Stimulated activated CD4-positive, alpha-beta T cell treated with anti-CD3 and anti-CD28 coated beads, Interleukin-4, amount 100 ng/mL, for 4 hours (primary cell): Measurements from ENCODE around the gene ITGAL.

Experiments
- DNase-seq, 2 experiments: peaks; one replicate each; pipeline ENCODE4 v3.0.0-alpha.2; 2020

The ITGAL gene

GRCh38 chr16:30548416-30549253 is 76.1 kb downstream of the ITGAL start:
- no peak for DNase-seq

- peak; percentile 51 to 63 for DNase-seq
Measured at GRCh38 chr16:30551781-30552180, 79.2 kb downstream of the ITGAL start.

- DNase-seq: no peak
Measured at GRCh38 chr16:30552956-30553355, 80.4 kb downstream of the ITGAL start.

DNA sequence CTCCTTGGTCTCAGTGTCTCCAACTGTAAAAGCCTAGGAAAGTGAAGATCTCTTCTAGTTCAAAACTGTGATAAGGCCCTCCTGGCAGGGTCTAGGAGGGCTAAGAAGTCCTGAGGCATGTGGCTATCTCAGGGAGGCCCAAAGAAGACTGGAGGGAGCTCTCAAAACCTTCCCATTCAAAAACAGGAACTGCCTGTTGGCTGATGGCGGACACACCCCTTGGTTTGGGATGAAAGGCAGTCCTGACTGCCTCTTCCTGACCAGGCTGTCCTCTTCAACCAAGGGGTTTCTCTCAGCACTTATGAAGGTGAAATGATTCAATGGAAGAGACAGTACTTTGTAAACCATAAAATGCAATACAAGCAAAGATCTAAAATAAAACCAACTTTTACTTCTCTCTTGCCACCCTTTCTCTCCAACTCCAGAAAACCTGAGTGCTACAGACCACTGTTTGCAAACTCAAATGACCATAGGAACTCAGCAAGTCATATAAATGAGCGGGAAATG is 80.9 kb downstream of the ITGAL start:
- DNase-seq: no peak

DNA sequence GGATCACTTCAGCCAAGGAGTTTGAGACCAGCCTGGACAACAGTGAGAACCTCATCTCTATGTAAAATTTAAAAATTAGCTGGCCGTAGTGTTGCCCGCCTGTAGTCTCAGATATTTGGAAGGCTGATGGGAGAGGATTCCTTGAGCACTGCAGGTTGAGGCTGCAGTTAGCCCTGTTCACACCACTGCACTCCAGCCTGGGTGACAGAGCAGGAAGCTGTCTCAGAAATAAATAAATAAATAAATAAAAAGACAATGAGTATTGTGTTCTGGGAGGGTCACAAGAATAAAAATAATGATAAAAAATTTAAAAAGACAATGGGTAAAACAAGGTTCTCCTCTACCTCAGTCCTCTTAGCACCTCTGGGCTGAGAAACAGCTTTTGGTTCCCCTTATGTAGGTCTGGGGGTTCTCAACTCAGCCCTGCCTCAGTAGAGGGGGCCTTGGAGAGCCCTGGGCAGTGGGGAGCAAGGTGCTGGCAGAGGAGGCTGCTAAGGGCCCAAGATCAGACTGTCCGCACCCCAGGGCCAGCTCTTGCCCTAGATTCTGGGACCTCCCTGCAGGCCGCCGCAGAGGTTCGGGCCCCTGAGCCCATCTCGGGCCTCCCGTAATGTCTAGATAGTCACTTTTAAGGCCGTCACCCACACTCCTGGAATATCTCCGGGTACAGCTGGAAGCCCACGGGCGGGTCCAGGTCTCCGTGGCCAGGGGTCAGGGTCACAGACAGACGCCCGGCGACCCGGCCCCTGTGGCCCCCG is 82.2 kb downstream of the ITGAL start:
- DNase-seq: no peak

DNA sequence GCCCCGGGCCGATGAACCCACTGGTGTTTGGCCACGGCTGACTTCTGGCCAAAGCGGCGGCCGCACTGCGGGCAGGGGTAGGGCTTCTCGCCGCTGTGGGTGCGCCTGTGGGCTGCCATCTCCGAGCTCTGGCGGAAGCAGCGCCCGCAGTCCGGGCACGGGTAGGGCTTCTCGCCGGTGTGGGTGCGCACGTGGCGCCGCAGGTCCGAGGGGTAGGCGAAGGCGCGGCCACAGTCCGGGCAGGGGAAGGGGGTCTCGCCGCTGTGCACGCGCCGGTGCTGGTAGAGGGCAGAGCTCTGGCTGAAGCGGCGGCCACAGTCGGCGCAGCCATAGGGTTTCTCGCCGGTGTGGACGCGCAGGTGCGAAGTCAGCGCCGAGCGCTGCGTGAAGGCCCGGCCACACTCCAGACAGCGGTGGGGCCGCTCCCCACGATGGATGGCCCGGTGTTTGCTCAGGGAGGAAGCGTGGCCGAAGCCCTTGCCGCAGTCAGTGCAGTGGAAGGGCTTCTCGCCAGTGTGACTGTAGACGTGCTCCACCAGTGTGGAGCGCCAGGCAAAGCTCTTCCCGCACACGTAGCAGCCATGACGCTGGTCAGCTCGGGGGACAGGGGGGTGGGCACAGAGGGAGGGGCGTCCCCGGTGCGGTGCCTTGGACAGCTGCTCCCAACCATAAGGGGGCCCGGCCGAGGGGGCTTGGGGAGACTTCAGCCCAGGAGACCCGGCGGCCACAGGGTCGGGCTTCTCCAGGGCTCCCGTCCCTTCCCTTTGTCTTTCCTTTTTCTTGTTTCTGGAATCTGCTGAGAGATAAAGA is 83.0 kb downstream of the ITGAL start:
- DNase-seq: no peak

- no peak for DNase-seq
Measured at GRCh38 chr16:30556125-30556473, 83.6 kb downstream of the ITGAL start.

GRCh38 chr16:30557707-30557956 is 85.1 kb downstream of the ITGAL start:
- no peak for DNase-seq

- peak; percentile 91 to 99 for DNase-seq
Measured at GRCh38 chr16:30557957-30558788, 85.6 kb downstream of the ITGAL start, which contains the start of gene ZNF764. TSS of gene ZNF764 (minus strand) at chr16:30558374. CDS start at chr16:30558182, 192 bp downstream.

GRCh38 chr16:30558789-30559377 is 86.3 kb downstream of the ITGAL start:
- no peak for DNase-seq

DNA sequence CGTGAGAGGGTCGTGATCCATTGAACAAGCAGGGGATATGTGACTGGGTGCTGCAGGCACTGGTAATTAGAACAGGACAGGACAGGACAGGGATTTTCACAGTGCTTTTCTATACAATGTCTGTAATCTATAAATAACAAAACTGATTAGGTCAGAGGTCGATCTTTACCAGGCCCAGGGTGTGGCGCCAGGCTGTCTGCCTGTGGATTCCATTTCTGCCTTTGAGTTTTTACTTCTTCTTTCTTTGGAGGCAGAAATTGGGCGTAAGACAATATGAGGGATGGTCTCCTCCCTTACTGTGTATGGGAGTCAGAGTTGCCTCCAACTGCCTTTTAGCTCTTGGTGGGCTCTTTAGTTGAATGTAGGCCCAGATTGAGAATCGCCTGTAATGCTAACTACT is 87.1 kb downstream of the ITGAL start:
- no peak for DNase-seq

DNA sequence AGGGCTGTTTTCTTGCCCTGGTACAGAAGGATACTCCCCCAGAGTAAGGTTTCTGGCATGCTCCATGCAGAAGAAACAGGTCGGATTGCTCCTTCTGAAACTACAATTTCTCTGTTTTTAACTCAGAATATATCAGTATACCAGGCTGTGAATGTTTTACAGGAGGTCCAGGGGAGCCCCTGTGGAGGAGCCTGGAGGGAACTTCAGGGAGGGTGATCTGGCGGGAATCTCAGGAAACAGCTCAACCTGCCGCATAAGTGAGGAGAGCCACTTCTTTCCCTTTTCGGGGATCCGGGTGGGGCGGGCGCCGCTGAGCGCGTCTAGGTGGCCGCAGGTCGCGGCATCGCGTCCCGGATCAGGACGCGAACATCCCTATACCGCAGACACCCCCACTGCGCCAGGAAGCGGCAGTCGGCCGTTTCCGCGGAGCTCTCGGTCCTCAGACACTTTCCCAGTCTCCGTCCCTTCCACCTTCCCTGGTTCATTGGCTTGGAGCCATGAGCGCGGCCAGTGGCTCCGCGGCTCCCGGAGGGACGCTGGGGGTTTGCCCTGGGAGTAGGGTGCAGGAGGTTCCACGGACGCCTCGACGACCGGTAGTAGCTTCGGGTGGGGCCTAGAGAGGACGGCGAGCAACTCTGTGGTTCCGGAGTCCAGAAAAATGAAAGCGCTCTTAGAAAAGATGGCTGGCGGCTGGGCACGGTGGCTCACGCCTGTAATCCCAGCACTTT is 88.7 kb downstream of the ITGAL start:
- no peak for DNase-seq

- no peak for DNase-seq
Measured at GRCh38 chr16:30562021-30562420, 89.5 kb downstream of the ITGAL start.

DNA sequence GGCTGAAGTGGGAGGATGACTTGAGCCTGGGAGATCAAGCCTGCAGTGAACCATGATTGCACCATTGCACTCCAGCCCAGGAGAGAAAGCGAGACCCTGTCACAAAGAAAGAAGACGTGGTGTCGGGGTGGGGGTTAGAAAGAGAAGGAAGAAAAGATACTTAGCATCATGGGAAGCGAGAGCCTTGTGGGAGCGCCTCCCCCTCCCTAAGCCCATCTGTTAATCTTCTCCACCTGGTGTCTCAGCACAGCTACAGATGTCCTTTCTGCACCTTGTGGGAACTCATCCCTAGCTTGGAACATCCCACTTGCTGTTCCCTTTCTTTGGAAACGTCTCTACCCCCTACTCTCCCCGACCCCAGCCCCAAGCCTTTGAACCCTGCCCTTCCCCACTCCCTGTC is 93.0 kb downstream of the ITGAL start:
- DNase-seq: no peak

- DNase-seq: no peak
Measured at GRCh38 chr16:30565984-30566383, 93.4 kb downstream of the ITGAL start.

DNA sequence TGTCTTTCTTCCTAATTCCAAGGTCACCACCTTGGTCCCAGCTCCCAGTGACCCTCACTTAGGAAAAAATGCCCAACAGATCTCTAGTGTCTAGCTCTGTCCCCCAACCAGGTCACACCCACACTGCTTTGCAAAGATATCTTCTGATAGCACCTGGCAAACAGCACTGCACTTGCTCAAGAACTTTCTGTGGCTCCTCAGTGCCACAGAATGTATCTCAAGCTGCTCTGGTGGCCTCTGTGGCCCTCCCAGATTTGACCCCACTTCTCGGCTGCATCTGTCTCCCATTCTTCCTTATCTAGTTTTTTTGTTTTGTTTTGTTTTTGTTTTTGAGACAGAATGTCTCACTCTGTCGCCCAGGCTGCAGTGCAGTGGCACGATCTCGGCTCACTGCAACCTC is 94.0 kb downstream of the ITGAL start:
- no peak for DNase-seq

DNA sequence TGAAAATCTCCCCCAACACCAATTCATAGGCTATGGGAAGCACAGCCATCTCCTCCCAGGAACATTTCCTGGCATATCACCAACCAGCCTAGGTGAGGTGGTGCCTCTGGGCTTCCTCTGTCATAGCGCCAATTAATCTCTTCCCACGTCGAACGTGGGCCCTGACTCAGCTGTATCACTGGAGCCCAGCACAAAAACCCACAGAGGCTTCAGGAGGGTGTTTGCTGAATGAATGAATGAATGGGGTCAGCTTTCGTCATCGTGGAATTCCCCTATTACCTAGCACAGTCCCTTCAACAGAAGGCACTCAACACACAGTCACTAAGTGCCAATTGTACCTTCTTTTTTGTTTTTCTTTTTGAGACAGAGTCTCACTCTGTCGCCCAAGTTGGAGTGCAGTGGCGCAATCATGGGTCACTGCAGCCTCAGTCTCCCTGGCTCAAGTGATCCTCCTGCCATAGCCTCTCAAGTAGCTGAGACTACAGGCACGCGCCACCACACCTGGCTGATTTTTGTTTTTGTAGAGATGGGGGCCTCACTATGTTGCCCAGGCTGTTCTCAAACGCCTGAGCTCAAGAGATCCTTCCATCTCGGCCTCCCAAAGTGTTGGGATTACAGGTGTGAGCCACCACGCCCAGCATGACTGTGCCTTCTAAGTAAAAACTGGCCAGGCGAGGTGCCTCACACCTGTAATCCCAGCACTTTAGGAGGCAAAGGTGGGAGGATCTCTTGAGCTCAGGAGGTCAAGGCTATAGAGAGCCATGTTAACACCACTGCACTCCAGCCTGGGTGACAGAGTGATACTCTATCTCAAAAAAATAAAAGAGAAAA is 94.8 kb downstream of the ITGAL start:
- DNase-seq: peak; percentile 47 to 83

DNA sequence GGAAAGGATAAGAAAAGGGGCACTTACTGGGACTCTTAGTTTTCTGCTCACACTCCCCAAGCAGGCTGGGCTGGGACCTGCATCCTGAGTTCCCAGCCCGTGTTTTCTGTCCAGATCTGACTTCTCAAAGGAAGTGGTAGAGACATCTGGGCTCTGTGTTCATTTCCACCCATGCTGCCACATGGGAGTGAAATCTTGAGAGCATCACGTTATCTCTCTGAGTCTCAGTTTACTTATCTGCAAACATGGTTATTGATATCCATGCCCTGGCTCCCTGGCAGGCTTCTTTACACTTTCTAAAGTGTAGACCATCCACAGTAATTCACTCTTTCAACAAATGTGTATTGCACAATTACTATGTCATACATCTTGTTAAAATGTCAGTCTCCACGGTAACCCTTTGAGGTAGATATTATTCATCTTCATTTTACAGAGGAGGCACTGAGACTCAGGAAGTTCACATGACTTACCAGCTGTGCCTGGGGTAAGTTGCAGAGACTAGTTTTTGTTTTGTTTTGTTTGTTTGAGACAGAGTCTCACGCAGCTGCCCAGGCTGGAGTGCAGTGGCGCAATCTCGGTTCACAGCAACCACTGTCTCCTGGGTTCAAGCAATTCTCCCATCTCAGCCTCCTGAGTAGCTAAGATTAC is 95.6 kb downstream of the ITGAL start:
- peak in 1 of 2 experiments; percentile 51 for DNase-seq

DNA sequence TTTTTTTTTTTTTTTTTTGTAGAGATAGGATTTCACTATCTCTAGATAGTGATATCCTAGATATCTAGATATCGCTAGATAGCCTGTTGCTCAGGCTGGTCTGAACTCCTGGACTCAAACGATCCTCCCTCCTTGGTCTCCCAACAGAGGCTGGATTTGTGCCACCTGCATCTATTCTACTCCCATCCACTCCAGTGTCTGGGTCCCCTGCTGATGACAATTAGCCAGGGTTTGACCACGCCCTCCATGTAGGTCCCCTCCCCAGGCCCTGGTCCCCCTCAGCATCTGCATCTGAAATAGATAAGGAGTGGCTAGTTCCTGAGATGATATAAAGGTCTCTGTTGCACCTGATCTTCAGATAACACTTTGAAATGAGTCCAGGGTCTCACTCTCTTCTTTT is 96.7 kb downstream of the ITGAL start:
- DNase-seq: no peak
